Smooth muscle cell of bladder (primary cell): ENCODE results near the gene CCDC12. TPM values are rescaled to one million over a fixed set of nuclear protein-coding genes. Genes with fewer than 3 reads are reported as not detected.

Source experiments
- total RNA-seq: library from RNA; depleted of rRNA; stranded (reverse); fragments of >200 nt; gene quantifications from 2 replicates; pipeline ENCODE4 v1.2.3, GENCODE V29; 2014

The CCDC12 gene
- 29.9 TPM in 2 replicates for total RNA-seq

GRCh38 chr3:46976326-46977190, at the start of gene CCDC12:
CCDC12 (minus strand) TSS chr3:46976745; CDS start chr3:46976732, 13 bp downstream.

GRCh38 chr3:46978985-46979944, 2.7 kb upstream of the CCDC12 start, which contains the start of gene NBEAL2:
NBEAL2 (plus strand) TSS chr3:46979666; CDS start chr3:46979862, 196 bp downstream.

GRCh38 chr3:46877406-46878125, 99.0 kb downstream of the CCDC12 start, which contains the start of gene PTH1R:
PTH1R (plus strand) TSS chr3:46877721; CDS start chr3:46883560, 5,839 bp downstream.

Other genes starting within 250 kb of the CCDC12 start
- gene MYL3, start 113.3 kb downstream of the CCDC12 start, total RNA-seq = not detected in 2 replicates
- under 0.01 and 0.28 TPM in 2 replicates for gene PTH1R, start 99.0 kb downstream of the CCDC12 start, total RNA-seq
- gene NBEAL2, start 2.9 kb upstream of the CCDC12 start, total RNA-seq = 1.00 and 1.4 TPM in 2 replicates
- gene SETD2, start 187.4 kb upstream of the CCDC12 start, total RNA-seq = 22.0 and 25.6 TPM in 2 replicates